ENCODE measurements around the gene KANSL1. TPM values are rescaled to one million over a fixed set of nuclear protein-coding genes. Genes with fewer than 3 reads are reported as not detected.

KANSL1 gene
- total RNA-seq, 1 experiment from 2014 or later = 83.0 TPM

- intact Hi-C loops (cut with micrococcal nuclease; ENCODE audit: unreplicated experiment) = loop anchor here (1.0 kb wide), 4 partner anchors 41 to 169 kb away; partner anchors contain the start of gene KANSL1
- ChIA-PET CTCF (interaction anchor here (0.7 to 2.5 kb wide), 11 partner anchors 9 to 168 kb away, joined by 3 to 32 read pairs (median 5); partner anchors contain the start of gene KANSL1), POLR2A (interaction anchor here (1.1 kb wide), 1 partner anchor 149 kb away, joined by 5 read pairs; the partner anchor contains the start of gene KANSL1)
- Mint-ChIP-seq H3K36me3 (ENCODE audit: insufficient read depth, unreplicated experiment) (peaks cover 91% of the 10 kb centered on the region), H3K4me3 (ENCODE audit: unreplicated experiment) (no peak overlapping the region), H3K27ac (ENCODE audit: unreplicated experiment) (no peak overlapping the region), H3K9me3 (ENCODE audit: unreplicated experiment) (no peaks in the 10 kb centered on the region), H3K4me1 (ENCODE audit: low read depth, unreplicated experiment) (peaks cover 18% of the 10 kb centered on the region), H3K27me3 (ENCODE audit: insufficient read depth, unreplicated experiment) (no peaks in the 10 kb centered on the region)
- no TSS peak for BruUV-seq (replicated peaks)
- no peak overlapping the region for H3K4me3 ChIP-seq (ENCODE audit: low read depth, low read length)
- no peaks in the 10 kb centered on the region for H3K4me1 ChIP-seq
- H3K9me3 ChIP-seq = no peaks in the 10 kb centered on the region
- H3K27me3 ChIP-seq (replicated peaks; ENCODE audit: control insufficient read depth, insufficient read depth, low read length) = no peaks in the 10 kb centered on the region
- DNase-seq = no peak
- no peak for TF ChIP-seq CTCF (IDR thresholded peaks at IDR 0.05; ENCODE audit: insufficient read depth in 1 of 2, low read depth in 1 of 2, low read length in 1 of 2, severe bottlenecking in 1 of 2, unreplicated experiment in 1 of 2)
- peaks cover 8% of the 10 kb centered on the region for H3K36me3 ChIP-seq (ENCODE audit: control insufficient read depth, insufficient read depth, low read length)
Measured at GRCh38 chr17:46043606-46044005, 149.6 kb downstream of the KANSL1 start.

GRCh38 chr17:46042925-46043324 lies 150.3 kb downstream of the KANSL1 start:
- BruUV-seq (replicated peaks) = no TSS peak
- H3K27me3 ChIP-seq (replicated peaks; ENCODE audit: control insufficient read depth, insufficient read depth, low read length) = no peaks in the 10 kb centered on the region
- H3K9me3 Mint-ChIP-seq (ENCODE audit: unreplicated experiment) = no peaks in the 10 kb centered on the region
- no peak overlapping the region for H3K4me3 Mint-ChIP-seq (ENCODE audit: unreplicated experiment)
- ChIA-PET CTCF (no interaction called here), POLR2A (no interaction called here)
- H3K27ac Mint-ChIP-seq (ENCODE audit: unreplicated experiment) = no peak overlapping the region
- no peaks in the 10 kb centered on the region for H3K27me3 Mint-ChIP-seq (ENCODE audit: insufficient read depth, unreplicated experiment)
- H3K9me3 ChIP-seq = no peaks in the 10 kb centered on the region
- peaks cover 18% of the 10 kb centered on the region for H3K4me1 Mint-ChIP-seq (ENCODE audit: low read depth, unreplicated experiment)
- peaks cover 10% of the 10 kb centered on the region for H3K36me3 ChIP-seq (ENCODE audit: control insufficient read depth, insufficient read depth, low read length)
- intact Hi-C loops (cut with micrococcal nuclease; ENCODE audit: unreplicated experiment) = no loop called here
- no peaks in the 10 kb centered on the region for H3K4me1 ChIP-seq
- no peak for TF ChIP-seq CTCF (IDR thresholded peaks at IDR 0.05; ENCODE audit: insufficient read depth in 1 of 2, low read depth in 1 of 2, low read length in 1 of 2, severe bottlenecking in 1 of 2, unreplicated experiment in 1 of 2)
- no peak for DNase-seq
- no peak overlapping the region for H3K4me3 ChIP-seq (ENCODE audit: low read depth, low read length)
- H3K36me3 Mint-ChIP-seq (ENCODE audit: insufficient read depth, unreplicated experiment) = peaks cover 91% of the 10 kb centered on the region

DNA sequence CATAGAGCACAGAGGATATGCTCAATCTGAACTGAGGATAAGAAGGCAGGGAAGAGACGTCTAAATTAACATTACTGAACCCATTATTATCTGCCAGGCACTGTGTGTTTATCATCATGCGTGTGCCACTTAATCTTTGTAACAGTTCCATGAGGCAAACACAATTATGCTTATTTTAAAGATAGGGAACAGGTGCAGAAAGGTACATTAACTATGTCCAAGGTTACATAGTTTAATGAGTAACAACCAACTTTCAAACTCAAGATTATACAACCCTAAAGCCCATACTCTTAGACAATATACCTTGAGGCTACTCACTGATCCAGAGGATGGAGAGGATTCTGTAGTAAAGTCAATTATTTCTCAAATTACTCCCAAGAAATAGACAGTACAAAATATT lies 151.0 kb downstream of the KANSL1 start:
- Histone ChIP-seq H3K4me1 (no peaks in the 10 kb centered on the region), H3K4me3 (ENCODE audit: low read depth, low read length) (no peak overlapping the region), H3K27me3 (replicated peaks; ENCODE audit: control insufficient read depth, insufficient read depth, low read length) (no peaks in the 10 kb centered on the region), H3K36me3 (ENCODE audit: control insufficient read depth, insufficient read depth, low read length) (peaks cover 13% of the 10 kb centered on the region), H3K9me3 (no peaks in the 10 kb centered on the region)
- H3K36me3 Mint-ChIP-seq (ENCODE audit: insufficient read depth, unreplicated experiment) = peaks cover 90% of the 10 kb centered on the region
- POLR2A ChIA-PET = no interaction called here
- no peak for TF ChIP-seq CTCF (IDR thresholded peaks at IDR 0.05; ENCODE audit: insufficient read depth in 1 of 2, low read depth in 1 of 2, low read length in 1 of 2, severe bottlenecking in 1 of 2, unreplicated experiment in 1 of 2)
- DNase-seq = no peak
- intact Hi-C loops (cut with micrococcal nuclease; ENCODE audit: unreplicated experiment) = no loop called here
- H3K4me3 Mint-ChIP-seq (ENCODE audit: unreplicated experiment) = no peak overlapping the region
- CTCF ChIA-PET = no interaction called here
- no TSS peak for BruUV-seq (replicated peaks)
- no peak overlapping the region for H3K27ac Mint-ChIP-seq (ENCODE audit: unreplicated experiment)
- H3K27me3 Mint-ChIP-seq (ENCODE audit: insufficient read depth, unreplicated experiment) = no peaks in the 10 kb centered on the region
- H3K9me3 Mint-ChIP-seq (ENCODE audit: unreplicated experiment) = no peaks in the 10 kb centered on the region
- H3K4me1 Mint-ChIP-seq (ENCODE audit: low read depth, unreplicated experiment) = peaks cover 18% of the 10 kb centered on the region
